GM12878 (cell line): ENCODE measurements around the gene STK10. TPM values are rescaled to one million over a fixed set of nuclear protein-coding genes. Genes with fewer than 3 reads are reported as not detected.

ENCODE experiments used
- ATAC-seq: fragments of 200-7000 bp; cut with Tn5 transposase; 3 replicates; pipeline ENCODE4 v1.9.1; 2020; ENCODE audit warnings: mild to moderate bottlenecking, moderate library complexity
- BruUV-seq: library from RNA; stranded (reverse); fragments of 400-500 nt; replicated peaks from 2 replicates; lab custom pipeline; 2021; lab: Mats Ljungman, UMichigan
- CTCF ChIA-PET: fragments of 300-600 bp; sonication (Branson Sonifier 250); formaldehyde crosslinking; extraction: SDS; loops from one replicate; lab custom pipeline; 2021; ENCODE audit warnings: inconsistent platforms; lab: Yijun Ruan, JAX
- POLR2A ChIA-PET: fragments of 350-600 bp; formaldehyde crosslinking; extraction: SDS; loops from one replicate; lab custom pipeline; 2021; ENCODE audit warnings: inconsistent platforms; lab: Charles Lee
- RAD21 ChIA-PET: fragments of 300-600 bp; sonication (Branson Sonifier 250); formaldehyde crosslinking; loops from one replicate; lab custom pipeline; 2023; ENCODE audit warnings: antibody characterized with exemption; ENCODE audit not compliant: unreplicated experiment; lab: Charles Lee
- SMC1A ChIA-PET: fragments of 300-600 bp; sonication (Branson Sonifier 250); formaldehyde crosslinking; loops from one replicate; lab custom pipeline; 2023; ENCODE audit not compliant: unreplicated experiment, uncharacterized antibody; lab: Charles Lee
- DNase-seq: peaks from one replicate; pipeline ENCODE4 v3.0.0-alpha.2; 2011; ENCODE audit warnings: low read depth, low spot score
- FAIRE-seq: peaks from 3 replicates; lab custom pipeline; 2011; peaks lifted over from hg19 to GRCh38; lab: Jason Lieb, UNC
- H2AFZ ChIP-seq: 2 replicates; pipeline ENCODE4 v1.6.0; 2011; ENCODE audit warnings: low read depth, low read length, control low read depth; ENCODE audit not compliant: control insufficient read depth
- H3K27ac ChIP-seq: 2 replicates; pipeline ENCODE4 v1.5.1; 2011; ENCODE audit warnings: control low read depth; ENCODE audit not compliant: control insufficient read depth, insufficient read depth
- H3K27me3 ChIP-seq, 2 experiments: replicated peaks in 1 of 2; 2 replicates each; pipeline versions ENCODE4 v1.6.0 to v1.6.1; 2011; ENCODE audit warnings: low read length in 1 of 2; ENCODE audit not compliant: control insufficient read depth in 2 of 2, insufficient read depth in 2 of 2
- H3K36me3 ChIP-seq, 2 experiments: 2 replicates each; pipeline ENCODE4 v1.5.1; 2011; ENCODE audit warnings: low read length in 1 of 2; ENCODE audit not compliant: control insufficient read depth in 2 of 2, insufficient read depth in 2 of 2
- H3K4me1 ChIP-seq: 2 replicates; pipeline ENCODE4 v1.6.1; 2011; ENCODE audit warnings: mild to moderate bottlenecking, low read length, moderate library complexity, mixed read lengths; ENCODE audit not compliant: control insufficient read depth, insufficient read depth
- H3K4me2 ChIP-seq: 2 replicates; pipeline ENCODE4 v1.6.0; 2011; ENCODE audit warnings: control low read depth; ENCODE audit not compliant: control insufficient read depth, insufficient read depth
- H3K4me3 ChIP-seq: fragments of 200-600 bp; sonication (generic); 2 replicates; pipeline ENCODE4 v1.5.1; 2016
- H3K79me2 ChIP-seq: 2 replicates; pipeline ENCODE4 v1.6.0; 2011; ENCODE audit warnings: low read length; ENCODE audit not compliant: control insufficient read depth, insufficient read depth
- H3K9ac ChIP-seq: 2 replicates; pipeline ENCODE4 v1.8.0; 2011; ENCODE audit warnings: low read length, control low read depth, mixed read lengths; ENCODE audit not compliant: control insufficient read depth, insufficient read depth
- H3K9me3 ChIP-seq: replicated peaks from 3 replicates; pipeline ENCODE4 v1.5.1; 2011; ENCODE audit warnings: mild to moderate bottlenecking, low read length; ENCODE audit not compliant: control insufficient read depth, insufficient read depth
- H4K20me1 ChIP-seq: 2 replicates; pipeline ENCODE4 v1.6.0; 2011; ENCODE audit not compliant: control insufficient read depth, insufficient read depth
- ATF2 ChIP-seq: IDR thresholded peaks from 2 replicates; pipeline ENCODE4 v1.6.1; 2012; ENCODE audit warnings: low read length, inconsistent platforms
- CREM ChIP-seq: IDR thresholded peaks from 2 replicates; pipeline ENCODE4 v1.6.1; 2014; ENCODE audit warnings: antibody characterized with exemption, low read depth
- FOXM1 ChIP-seq: IDR thresholded peaks from 2 replicates; pipeline ENCODE4 v1.6.1; 2012; ENCODE audit warnings: low read depth, mild to moderate bottlenecking, inconsistent platforms, low read length, moderate library complexity
- IRF5 ChIP-seq: fragments of 450-650 bp; IDR thresholded peaks from 2 replicates; pipeline ENCODE4 v1.6.1; 2017; ENCODE audit warnings: borderline replicate concordance
- PKNOX1 ChIP-seq: fragments of 450-650 bp; IDR thresholded peaks from 2 replicates; pipeline ENCODE4 v1.6.1; 2016; ENCODE audit warnings: mild to moderate bottlenecking
- RBBP5 ChIP-seq: fragments of 200-600 bp; sonication (generic); conservative IDR thresholded peaks from 2 replicates; pipeline ENCODE4 v1.6.1; 2016
- SUPT20H ChIP-seq: IDR thresholded peaks from 2 replicates; pipeline ENCODE4 v1.6.1; 2011; ENCODE audit warnings: low read depth, mild to moderate bottlenecking, low read length, moderate library complexity, borderline replicate concordance; ENCODE audit not compliant: control insufficient read depth
- WGBS: methylation state at CpG from one replicate; pipeline ENCODE4 v1.1.6; 2016; ENCODE audit warnings: low lambda C conversion rate; ENCODE audit not compliant: insufficient replicate concordance, insufficient coverage; ENCODE audit errors: missing lambda C conversion rate; 5-methylcytosine and 5-hydroxymethylcytosine counted together
- in situ Hi-C: fragments of 300-500 bp; cut with MboI; formaldehyde crosslinking; loops from 9 replicates; pipeline ENCODE4 v1.14.3; 2018; ENCODE audit warnings: mixed read lengths
- intact Hi-C: fragments of 100-400 bp; cut with micrococcal nuclease; formaldehyde crosslinking; loops from one replicate; pipeline ENCODE4 v1.14.2; 2022; ENCODE audit not compliant: unreplicated experiment
- polyA plus RNA-seq, 11 experiments: library from polyadenylated mRNA; depleted of rRNA in 4 of 11; unstranded in 6 of 11; stranded (reverse) in 5 of 11; fragments of >200 nt; fragmentation: Nextera tagmentation in 4 of 11; fragmentation: Illumina TruSeq in 1 of 11; extraction: Ambion mirVana in 4 of 11; extraction: Trizol in 1 of 11; gene quantifications; 1 replicate in 1 of 11; 2 replicates in 10 of 11; pipeline versions ENCODE4 v1.2.1 to v1.2.3, GENCODE V29; 2011 to 2016; ENCODE audit warnings: inconsistent platforms in 2 of 11, missing spikeins in 2 of 11, low read depth in 1 of 11
- total RNA-seq, 4 experiments: library from RNA; depleted of rRNA in 3 of 4; stranded (reverse); fragments of >200 nt in 3 of 4; fragmentation: Illumina TruSeq in 1 of 4; extraction: Trizol in 1 of 4; gene quantifications; 2 replicates each; pipeline versions ENCODE4 v1.2.1 to v1.2.3, GENCODE V29; 2013 to 2021

The STK10 gene
- total and polyA plus RNA-seq, 10 of the 15 experiments (the other 5 are each of a cell fraction or from before 2014, with no cell fraction given), result 14.2 to 96.4 (median 50.6) TPM

- BruUV-seq, result no TSS peak
- Histone ChIP-seq H2AFZ (no peak overlapping the region), H3K79me2 (no peaks in the 10 kb centered on the region), H3K36me3 (peaks cover 12 to 33% of the 10 kb centered on the region in 2 experiments), H3K4me2 (no peak overlapping the region), H3K9ac (no peak overlapping the region), H3K27ac (no peak overlapping the region), H3K4me1 (no peaks in the 10 kb centered on the region), H3K27me3 (no peaks in the 10 kb centered on the region), H3K9me3 (no peaks in the 10 kb centered on the region), H3K4me3 (no peak overlapping the region), H4K20me1 (no peaks in the 10 kb centered on the region)
- in situ Hi-C loops (loop anchor here (5.0 kb wide), 1 partner anchor 628 kb away; the partner anchor contains the start of gene FGF18), intact Hi-C loops (no loop called here)
- ChIA-PET SMC1A (interaction anchor here (1.0 to 4.9 kb wide), 2 partner anchors 134 to 140 kb away, joined by 3 to 23 read pairs; no protein-coding TSS in a partner anchor), RAD21 (interaction anchor here (3.4 kb wide), 1 partner anchor 134 kb away, joined by 16 read pairs; no protein-coding TSS in a partner anchor), CTCF (interaction anchor here (1.5 to 1.6 kb wide), 3 partner anchors 132 to 143 kb away, joined by 3 to 10 read pairs (median 4); partner anchors contain the start of gene STK10), POLR2A (interaction anchor here (0.6 kb wide), 1 partner anchor 17 kb away, joined by 3 read pairs; no protein-coding TSS in a partner anchor)
- DNase-seq (no peak), ATAC-seq (no peak), FAIRE-seq (no peak)
- TF ChIP-seq PKNOX1, result no peak
- no peak for TF ChIP-seq ATF2
- no peak for TF ChIP-seq CREM
- no peak for TF ChIP-seq FOXM1
- TF ChIP-seq SUPT20H, result no peak
- no peak for TF ChIP-seq IRF5
- TF ChIP-seq RBBP5, result no peak
- WGBS, result 72% methylated on average over 7 of the region's 7 CpGs
Measured at GRCh38 chr5:172045315-172045632, 142.8 kb downstream of the STK10 start.
